Fibroblast of skin of right biceps (primary cell): ENCODE measurements around the gene KRT86.

Source experiments
- DNase-seq: peaks from one replicate; pipeline ENCODE4 v3.0.0-alpha.2; 2013

KRT86 gene

GRCh38 chr12:52317468-52318052 lies 43.1 kb downstream of the KRT86 start:
- no peak for DNase-seq

- DNase-seq = no peak
Measured at GRCh38 chr12:52318241-52318990, 44.0 kb downstream of the KRT86 start.

GRCh38 chr12:52319097-52319496 lies 44.7 kb downstream of the KRT86 start:
- no peak for DNase-seq

GRCh38 chr12:52320784-52321400 lies 46.4 kb downstream of the KRT86 start, which contains the start of gene KRT83:
TSS of gene KRT83 (minus strand) at chr12:52321398. CDS start at chr12:52321335, 63 bp downstream.
- DNase-seq = no peak

- DNase-seq = no peak
Measured at GRCh38 chr12:52321418-52321817, 47.0 kb downstream of the KRT86 start.

- DNase-seq = no peak
Measured at GRCh38 chr12:52322069-52322468, 47.6 kb downstream of the KRT86 start.

- DNase-seq = no peak
Measured at GRCh38 chr12:52323001-52323400, 48.6 kb downstream of the KRT86 start.

GRCh38 chr12:52323416-52324152 lies 49.1 kb downstream of the KRT86 start:
- DNase-seq = no peak

GRCh38 chr12:52324153-52324444 lies 49.7 kb downstream of the KRT86 start:
- no peak for DNase-seq

GRCh38 chr12:52327052-52327829 lies 52.8 kb downstream of the KRT86 start:
- peak; percentile 89 for DNase-seq

- no peak for DNase-seq
Measured at GRCh38 chr12:52327830-52328500, 53.5 kb downstream of the KRT86 start.

GRCh38 chr12:52331039-52331438 lies 56.6 kb downstream of the KRT86 start:
- DNase-seq = no peak

GRCh38 chr12:52331833-52332232 lies 57.4 kb downstream of the KRT86 start:
- DNase-seq = no peak

GRCh38 chr12:52332381-52332780 lies 57.9 kb downstream of the KRT86 start:
- no peak for DNase-seq

GRCh38 chr12:52333321-52333720 lies 58.9 kb downstream of the KRT86 start:
- DNase-seq = no peak

GRCh38 chr12:52334185-52334584 lies 59.7 kb downstream of the KRT86 start:
- no peak for DNase-seq

- DNase-seq = no peak
Measured at GRCh38 chr12:52335598-52336262, 61.3 kb downstream of the KRT86 start.

- no peak for DNase-seq
Measured at GRCh38 chr12:52336641-52337040, 62.2 kb downstream of the KRT86 start.

GRCh38 chr12:52337054-52337453 lies 62.6 kb downstream of the KRT86 start:
- DNase-seq = no peak

- DNase-seq = no peak
Measured at GRCh38 chr12:52338241-52338960, 64.0 kb downstream of the KRT86 start.

GRCh38 chr12:52341066-52341580 lies 66.7 kb downstream of the KRT86 start:
- no peak for DNase-seq
